ENCODE data around the gene AATK.

- TF ChIP-seq KDM5A (IDR thresholded peaks at IDR 0.05; ENCODE audit: borderline replicate concordance, low read length) (no peak), PRMT3 (CRISPR knock-in tag; IDR thresholded peaks at IDR 0.05; ENCODE audit: borderline replicate concordance, low read depth) (no peak), KDM4B (CRISPR knock-in tag; IDR thresholded peaks at IDR 0.05) (no peak), SNAI1 (CRISPR knock-in tag; IDR thresholded peaks at IDR 0.05; ENCODE audit: borderline replicate concordance) (no peak), ZSCAN9 (CRISPR knock-in tag; IDR thresholded peaks at IDR 0.05; ENCODE audit: borderline replicate concordance) (no peak), CEBPZ (IDR thresholded peaks at IDR 0.05; ENCODE audit: low read length) (no peak), CBFB (CRISPR knock-in tag; IDR thresholded peaks at IDR 0.05) (no peak), TAF1 (CRISPR knock-in tag; IDR thresholded peaks at IDR 0.05) (no peak)
- TF ChIP-seq, protein P1, sequence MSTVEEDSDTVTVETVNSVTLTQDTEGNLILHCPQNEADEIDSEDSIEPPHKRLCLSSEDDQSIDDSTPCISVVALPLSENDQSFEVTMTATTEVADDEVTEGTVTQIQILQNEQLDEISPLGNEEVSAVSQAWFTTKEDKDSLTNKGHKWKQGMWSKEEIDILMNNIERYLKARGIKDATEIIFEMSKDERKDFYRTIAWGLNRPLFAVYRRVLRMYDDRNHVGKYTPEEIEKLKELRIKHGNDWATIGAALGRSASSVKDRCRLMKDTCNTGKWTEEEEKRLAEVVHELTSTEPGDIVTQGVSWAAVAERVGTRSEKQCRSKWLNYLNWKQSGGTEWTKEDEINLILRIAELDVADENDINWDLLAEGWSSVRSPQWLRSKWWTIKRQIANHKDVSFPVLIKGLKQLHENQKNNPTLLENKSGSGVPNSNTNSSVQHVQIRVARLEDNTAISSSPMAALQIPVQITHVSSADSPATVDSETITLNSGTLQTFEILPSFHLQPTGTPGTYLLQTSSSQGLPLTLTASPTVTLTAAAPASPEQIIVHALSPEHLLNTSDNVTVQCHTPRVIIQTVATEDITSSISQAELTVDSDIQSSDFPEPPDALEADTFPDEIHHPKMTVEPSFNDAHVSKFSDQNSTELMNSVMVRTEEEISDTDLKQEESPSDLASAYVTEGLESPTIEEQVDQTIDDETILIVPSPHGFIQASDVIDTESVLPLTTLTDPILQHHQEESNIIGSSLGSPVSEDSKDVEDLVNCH (CRISPR knock-in tag; IDR thresholded peaks at IDR 0.05) = no peak
- TF ChIP-seq, protein P2, sequence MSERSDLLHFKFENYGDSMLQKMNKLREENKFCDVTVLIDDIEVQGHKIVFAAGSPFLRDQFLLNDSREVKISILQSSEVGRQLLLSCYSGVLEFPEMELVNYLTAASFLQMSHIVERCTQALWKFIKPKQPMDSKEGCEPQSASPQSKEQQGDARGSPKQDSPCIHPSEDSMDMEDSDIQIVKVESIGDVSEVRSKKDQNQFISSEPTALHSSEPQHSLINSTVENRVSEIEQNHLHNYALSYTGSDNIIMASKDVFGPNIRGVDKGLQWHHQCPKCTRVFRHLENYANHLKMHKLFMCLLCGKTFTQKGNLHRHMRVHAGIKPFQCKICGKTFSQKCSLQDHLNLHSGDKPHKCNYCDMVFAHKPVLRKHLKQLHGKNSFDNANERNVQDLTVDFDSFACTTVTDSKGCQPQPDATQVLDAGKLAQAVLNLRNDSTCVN (CRISPR knock-in tag; IDR thresholded peaks at IDR 0.05; ENCODE audit: borderline replicate concordance) = no peak
Observed at GRCh38 chr17:81158688-81159590, 7.1 kb downstream of the AATK start.

Measured in HepG2 (cell line).